Stimulated activated CD4-positive, alpha-beta T cell treated with anti-CD3 and anti-CD28 coated beads, Interleukin-12 subunit alpha, Interleukin-12 subunit beta, amount 100 ng/mL, for 4 hours (primary cell): Measurements from ENCODE around the gene OR2V2.
A peak's percentile ranks its signal among the peaks of the same experiment; 100 is the strongest.

Experiments
- DNase-seq: peaks from one replicate; pipeline ENCODE4 v3.0.0-alpha.2; 2020

OR2V2 gene

DNA sequence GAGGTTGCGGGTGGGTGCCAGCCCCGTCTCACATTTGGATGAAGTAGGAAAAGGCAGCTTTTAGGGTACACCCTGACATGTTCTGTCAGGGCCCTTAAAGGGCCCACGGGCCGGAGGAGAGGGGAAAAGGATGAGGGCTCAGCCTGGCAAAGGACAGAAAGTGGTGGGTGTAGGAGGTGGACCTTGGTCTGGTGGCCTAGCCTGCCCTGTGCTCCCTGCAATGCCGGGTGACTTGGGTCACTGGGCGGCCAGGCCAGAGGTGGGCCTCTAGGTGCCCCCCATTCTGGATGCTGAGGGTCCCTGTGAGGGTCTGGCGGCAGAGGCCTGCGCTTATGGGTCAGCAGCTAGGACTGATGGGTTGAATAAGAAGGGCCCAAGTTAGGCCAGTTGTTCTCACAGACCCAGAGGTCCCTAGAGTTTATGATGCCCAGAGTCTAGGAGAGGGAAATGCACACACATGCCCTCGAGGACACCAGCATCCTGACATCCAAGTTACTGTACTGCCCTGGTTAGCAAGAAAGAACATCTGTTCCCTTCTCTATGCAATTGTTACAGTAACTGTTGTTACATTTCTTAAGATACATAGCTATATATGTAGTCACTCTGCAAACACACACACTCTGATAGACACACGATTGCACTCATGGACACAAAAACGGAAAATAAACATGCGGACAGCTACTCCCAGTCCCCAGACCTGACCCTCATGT, 45.1 kb downstream of the OR2V2 start:
- DNase-seq: no peak

DNA sequence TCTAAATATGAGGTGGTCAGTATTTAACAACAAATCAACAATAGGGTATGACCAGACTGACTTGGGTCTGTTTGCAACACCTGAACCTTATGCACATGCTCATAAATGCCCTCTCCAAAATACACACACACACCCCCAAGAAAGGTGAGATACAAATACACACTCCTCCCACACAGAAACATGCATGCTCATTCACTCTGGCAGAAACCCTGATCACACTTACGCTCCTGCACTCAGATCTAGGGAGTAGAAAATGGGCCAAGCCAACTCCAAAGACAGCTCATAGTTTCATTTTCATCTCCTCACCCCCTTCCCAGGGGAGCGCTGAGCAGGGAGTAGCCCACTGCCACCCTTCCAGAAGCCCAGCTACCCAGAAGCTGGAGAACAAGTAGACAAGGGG, 46.3 kb downstream of the OR2V2 start:
- DNase-seq: no peak

DNA sequence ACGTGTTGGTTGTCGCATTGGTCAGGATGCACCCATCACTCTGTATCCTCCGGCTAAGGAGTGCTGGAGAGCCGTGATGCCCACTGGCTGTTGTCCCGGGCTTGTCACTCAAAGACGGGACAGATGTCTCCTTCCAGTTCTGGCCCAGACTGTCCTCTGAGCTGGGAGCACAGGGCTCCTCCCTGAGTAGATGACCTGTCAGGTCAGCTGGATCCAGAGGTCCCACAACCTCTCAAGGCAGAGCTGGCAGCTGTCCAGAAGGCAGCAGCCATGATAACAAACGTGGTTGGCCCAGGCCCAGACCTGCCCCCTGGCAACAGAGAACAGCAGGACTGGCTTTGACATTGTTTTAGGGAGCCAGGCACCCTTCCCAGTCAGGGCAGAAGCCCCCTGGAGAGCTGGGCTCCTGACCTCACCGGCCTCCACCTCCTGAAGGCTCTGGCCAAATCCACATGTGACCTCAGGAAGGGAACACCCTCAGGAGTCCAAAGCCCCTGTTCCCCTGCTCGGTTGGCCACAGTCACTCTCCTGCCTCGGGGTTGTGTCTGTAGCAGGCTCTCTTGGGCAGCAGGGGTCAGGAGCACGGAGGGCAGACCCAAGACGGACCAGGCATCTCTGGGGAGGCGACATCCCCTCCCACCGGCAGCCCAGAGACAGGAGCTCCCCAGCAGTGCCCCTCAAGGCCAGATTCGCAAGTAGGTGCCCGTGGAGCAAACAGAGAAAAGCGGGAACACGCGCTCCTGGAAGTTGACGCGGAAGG, 47.3 kb downstream of the OR2V2 start:
- DNase-seq: no peak

DNA sequence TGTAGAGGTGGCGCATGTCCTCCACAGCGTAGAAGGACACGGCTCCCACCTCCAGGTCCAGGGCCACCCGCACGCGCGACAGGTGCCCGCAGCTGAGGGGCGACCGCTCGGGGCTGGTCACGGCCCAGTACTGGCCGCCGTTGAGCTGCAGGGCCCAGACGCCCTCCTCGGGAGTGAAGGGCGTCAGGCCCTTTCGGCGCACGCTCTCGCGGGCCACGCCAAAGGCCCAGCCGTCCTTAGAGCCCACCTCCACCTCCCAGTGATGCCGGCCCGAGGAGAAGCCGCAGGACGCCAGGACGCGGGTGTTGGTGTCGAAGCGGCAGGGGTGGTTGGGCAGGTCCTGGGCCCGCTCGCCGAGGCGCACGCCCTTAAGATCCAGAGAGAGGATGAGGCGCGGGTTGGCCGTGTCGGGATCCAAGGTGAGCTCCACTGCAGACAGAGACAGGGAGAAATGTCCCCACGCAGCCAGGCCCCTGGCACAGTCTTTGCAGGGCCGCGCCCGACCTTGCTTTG, 47.9 kb downstream of the OR2V2 start:
- no peak for DNase-seq

DNA sequence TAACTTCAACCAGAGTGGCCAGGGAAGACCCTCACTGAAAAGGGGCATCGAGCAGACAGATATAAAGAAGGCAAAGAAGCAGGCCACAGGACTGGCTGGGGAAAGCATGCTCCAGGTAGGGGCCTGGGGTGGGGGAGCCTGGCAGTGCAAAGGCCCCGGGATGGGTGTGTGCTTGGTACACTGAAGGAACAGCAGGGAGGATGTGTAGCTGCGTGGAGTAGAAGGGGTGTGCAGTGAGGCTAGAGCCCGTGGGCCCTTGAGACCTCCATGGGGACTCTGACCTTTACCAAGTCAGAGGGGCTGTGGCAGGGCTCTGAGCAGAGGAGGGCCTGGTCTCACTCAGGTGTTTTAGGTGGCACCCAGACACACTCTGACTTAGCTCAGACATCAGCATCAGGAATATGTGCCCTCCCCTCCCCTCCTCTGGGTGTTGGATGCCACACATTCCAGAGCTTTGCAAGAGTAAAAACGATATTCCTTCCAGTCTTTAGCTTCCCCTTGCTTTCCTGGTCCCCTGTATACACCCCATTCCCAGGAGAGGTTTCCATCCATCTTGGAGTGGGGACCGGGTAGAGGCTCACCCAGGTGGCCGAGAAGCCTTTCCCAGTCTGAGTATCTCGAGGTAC, 50.1 kb downstream of the OR2V2 start:
- no peak for DNase-seq

DNA sequence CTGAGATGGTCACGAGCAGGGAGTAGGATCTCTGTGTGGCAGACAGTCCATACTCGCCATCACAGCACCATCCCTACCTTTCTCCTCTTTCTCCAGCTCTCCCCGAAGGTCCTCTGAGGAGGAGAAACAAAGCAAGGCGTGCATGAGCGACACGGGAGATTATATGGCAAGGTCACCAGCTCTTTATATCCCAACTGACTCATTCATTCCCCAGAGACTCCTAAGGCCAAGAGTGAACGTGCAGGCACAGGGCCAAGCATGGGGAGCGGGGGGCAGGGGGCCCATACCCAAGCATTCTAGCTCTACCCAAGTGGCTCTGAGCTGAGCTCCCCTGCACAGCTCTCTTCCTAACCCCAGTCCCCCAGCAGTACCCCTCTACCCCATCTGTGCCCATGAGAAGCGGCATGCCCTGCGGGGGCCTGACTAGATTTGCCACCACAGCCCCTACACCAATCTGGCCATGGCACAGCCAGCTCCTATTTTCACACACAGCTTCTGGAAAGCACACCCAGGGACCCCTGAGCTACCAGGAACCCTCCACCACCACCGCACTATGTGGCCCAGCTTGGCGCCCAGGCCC, 50.8 kb downstream of the OR2V2 start:
- DNase-seq: no peak

DNA sequence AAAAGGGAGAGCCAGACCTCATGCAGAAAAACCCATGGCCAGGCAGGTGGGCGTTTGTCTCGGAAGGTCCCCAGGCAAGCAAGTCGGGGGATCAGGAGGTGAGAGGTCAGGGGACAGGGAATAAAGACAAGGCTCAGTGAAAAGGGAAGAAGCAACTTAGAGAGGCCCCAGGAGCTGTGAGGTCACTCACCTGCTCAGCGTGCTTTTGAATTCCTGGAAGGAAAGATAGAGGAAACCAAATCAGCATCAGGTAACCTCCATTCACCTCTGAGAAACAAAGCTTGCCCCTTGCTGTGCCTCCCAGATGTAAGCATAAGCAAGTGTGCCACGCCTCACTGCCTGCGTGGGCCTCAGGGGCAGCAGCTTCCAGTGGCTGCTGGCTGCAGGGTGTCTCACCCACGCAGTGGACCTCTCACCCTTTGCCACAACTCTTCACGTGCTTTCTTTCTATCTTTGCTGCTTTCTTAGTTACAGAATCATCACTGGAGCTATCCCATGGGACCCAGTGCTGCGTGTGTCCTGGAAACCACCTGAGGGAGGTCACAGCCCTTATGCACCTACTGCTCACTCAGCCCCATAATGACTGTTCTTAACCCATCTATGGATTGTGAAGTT, 51.6 kb downstream of the OR2V2 start:
- DNase-seq: no peak

DNA sequence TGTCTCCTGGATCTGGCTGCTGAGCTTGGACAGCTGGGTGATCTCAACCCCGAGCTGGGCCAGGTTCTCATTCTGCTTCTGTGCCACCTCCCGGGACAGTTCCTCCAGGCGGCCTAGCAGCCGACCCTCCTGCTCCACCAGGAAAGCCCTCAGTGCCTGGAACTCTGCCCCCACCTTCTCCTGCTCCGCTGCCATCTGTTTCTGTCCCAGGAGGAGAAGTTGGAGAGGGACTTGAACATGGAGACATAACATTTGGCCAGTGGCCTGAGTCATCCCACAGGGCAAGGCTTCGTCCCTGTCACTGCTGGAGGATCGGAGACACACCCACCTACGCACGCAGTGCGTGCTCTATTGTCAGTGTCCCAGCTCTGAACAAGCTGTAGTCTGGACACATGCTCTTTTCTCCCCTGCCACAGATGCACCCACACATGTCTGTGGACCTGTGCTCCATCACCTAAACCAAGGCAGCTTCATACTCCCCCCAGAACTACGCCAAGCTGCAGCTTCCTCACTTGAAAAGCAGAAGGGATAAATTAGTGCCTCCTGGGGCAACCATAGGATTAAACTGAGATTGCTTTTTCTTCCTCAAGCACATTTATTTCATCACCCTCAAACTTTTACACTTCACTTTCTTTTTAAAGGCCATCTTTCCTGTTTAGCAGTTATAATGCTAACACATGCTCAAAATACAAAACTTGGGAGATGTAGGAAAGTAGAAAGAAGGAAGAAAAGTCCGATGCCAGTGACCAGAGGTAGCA, 52.7 kb downstream of the OR2V2 start:
- no peak for DNase-seq

DNA sequence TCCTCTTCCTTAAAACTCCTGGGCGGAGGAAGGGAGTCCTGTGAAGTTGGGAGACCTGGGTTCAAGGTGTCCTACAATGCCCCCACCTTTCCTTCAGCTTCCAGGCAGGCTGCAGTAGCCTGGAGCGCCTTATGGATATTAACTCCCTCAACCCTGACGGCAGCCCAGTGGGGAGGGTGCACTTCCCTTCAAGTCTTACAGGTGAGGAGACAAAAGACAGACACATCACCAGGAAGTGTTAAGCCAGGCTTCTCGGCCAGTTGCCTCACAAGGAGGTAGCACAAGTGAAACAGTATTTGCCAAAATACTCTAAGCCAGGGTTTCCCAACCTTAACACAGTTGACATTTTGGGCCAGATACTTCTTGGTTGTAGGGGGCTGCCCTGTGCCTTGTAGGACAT, 53.4 kb downstream of the OR2V2 start:
- no peak for DNase-seq

DNA sequence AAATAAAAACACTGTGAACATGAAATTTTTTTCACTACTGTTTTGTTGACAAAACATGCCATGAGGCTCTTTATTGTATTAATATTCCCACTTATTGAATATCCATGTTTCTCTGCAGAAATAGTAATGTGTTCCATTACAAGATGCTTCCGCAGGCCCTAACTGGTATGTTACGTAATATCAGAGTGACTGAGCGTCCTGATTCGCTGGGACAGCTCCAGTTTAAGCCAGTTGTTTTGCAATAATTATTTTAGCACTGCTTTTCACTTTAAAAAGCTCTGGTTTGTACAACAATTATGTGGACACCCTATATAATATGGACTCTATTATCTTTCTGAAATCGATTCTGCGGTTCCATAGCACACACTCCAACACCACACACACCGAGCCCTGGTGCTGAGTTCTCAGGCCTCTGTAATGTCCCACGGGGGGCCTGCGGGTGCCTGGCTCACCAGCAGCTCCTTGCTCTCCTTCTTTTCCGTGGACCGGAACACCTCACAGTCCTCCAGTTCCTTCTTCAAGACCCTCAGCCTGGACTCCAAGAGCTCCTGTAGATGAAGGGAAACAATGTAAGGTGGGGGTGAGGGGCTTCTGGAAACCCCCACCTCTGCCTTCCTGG, 55.8 kb downstream of the OR2V2 start:
- no peak for DNase-seq

DNA sequence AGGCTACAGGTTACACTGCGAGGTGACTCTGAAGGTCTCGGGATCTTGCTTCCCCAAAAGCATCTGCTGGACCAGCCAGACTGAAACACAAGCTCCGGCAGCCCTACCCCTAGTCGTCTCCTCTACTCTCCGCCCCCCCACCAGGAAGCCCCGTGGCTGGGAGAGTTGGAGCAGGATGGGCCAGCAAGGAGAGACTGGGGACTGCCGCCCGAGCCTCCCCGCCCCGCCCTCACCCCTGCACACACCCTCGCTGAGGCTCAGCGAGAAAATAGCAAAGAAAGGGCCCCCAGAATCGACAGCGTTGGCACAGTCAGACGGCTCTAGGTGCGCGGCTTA, 56.4 kb downstream of the OR2V2 start:
- no peak for DNase-seq

DNA sequence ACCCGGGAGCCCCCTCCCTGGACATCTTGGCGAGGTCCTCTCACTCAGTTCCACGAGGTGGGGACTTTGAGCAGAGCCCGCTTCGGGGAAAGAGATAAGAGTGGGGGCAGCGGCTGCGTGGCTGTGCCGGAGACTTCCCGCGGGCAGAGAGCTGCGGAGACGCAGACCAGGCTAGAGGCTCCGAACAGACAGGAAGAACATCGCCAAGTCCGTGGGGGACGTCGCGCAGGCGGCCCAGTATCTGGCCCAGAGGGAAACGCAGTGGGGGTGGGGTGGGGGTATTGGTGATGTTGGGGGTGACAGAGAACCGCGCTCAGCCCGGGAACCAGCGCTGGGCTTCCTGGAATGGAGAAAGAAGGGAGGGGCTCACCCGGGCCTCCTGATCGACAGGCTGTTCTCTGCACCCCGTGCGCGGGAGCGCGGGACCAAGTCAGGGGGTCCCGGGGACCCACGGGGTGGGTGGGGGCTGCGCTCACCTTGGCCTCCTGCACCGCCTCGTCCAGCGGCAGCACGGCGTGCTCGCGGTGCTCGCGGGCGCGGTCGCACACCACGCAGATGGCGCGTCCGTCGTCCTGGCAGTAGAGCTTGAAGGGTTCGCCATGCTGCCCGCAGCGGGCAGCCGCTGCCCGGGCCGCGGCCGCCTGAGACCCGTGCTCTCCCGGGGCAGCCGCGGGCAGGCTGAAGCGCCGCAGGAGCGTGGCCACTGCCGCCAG, 56.9 kb downstream of the OR2V2 start:
- DNase-seq: no peak

DNA sequence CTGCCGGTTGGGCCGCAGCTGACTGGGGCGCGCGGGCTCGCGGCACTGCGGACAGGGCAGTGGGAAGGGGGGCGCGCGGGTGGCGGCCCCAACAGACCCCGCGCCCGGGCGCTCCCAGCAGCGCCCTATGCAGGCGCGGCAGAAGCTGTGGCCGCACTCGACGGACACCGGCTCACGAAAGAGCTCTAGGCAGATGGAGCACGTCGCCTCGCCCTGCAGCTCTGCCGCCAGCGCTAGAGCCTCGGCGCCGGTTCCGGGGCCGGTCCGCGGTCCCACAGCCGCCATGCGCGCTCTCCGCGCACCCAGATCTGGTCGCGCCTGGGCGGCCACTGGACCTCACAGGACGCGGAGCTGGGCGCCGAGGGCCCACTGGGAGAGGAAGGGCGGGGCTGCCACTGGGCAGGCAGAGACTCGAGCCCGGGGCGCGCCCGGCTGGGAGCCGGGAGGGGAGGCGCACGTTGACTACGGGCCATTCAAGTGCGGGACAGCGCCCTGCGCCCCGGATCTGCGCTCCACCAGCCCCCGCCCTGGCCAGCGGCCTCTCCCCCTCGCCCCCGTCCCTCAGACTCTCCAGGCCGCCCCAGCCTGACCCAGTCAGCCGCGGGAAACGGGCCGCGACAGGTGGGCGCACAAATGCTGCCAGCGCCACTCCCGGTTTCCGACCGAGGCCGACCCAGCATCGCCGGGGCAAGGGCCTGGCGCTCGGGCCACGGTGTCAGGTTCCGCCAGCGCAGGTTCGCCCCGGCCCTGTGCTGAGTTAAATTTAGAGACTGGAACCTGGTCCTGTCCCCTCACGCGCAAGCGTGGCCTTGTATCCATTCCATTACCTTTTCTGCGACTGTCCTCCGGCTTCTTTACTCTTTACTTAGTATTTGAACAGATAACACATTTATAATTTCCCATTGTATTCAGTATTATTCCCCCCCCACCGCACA, 57.7 kb downstream of the OR2V2 start, which contains the start of gene TRIM7:
Gene TRIM7 (minus strand): TSS at position 371 of the 935 bp plus-strand sequence. CDS start 86 bp downstream, at position 285.
- peak; percentile 31 for DNase-seq

DNA sequence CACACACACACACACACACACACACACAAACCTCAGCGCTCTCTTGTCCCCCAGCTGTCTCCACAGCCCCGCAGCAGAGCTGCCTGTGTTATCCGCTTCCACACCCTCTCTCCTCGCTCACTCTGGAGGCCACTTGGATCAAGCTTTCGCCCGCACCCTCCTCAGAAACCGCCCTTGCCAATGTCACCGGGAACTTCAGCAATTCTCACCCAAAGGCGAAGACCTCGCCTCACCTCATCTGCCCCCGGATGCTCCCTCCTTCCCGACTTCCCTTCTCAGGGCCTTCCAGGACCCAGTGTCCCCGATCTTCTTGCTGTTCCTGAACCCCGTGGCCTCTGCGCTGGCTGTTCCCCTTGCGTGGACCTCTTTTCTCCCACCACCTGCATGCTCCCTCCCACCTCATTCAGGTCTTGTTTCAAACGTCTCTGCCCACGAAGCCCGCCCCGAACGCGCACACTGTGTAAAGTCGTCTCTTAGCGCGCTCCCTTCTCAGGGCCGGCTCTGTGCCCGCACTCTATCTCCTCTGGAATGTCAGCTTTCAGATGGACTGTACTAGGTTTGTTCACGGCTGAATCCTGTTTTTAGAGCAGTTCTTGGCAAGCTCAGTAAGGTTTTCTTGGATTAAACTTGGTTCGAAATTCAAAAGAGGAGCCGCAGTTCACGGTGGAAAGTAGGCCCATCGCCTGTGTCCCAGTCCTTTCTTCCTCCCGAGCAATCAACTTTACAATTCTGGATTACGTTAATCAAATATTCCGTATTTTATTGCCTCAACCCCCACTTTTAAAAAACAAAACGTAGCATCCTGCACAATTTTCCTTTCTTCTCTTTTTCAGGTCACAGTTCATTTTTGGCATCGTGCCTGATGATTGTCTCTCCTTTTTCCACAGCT, 58.6 kb downstream of the OR2V2 start:
- DNase-seq: peak; percentile 33

DNA sequence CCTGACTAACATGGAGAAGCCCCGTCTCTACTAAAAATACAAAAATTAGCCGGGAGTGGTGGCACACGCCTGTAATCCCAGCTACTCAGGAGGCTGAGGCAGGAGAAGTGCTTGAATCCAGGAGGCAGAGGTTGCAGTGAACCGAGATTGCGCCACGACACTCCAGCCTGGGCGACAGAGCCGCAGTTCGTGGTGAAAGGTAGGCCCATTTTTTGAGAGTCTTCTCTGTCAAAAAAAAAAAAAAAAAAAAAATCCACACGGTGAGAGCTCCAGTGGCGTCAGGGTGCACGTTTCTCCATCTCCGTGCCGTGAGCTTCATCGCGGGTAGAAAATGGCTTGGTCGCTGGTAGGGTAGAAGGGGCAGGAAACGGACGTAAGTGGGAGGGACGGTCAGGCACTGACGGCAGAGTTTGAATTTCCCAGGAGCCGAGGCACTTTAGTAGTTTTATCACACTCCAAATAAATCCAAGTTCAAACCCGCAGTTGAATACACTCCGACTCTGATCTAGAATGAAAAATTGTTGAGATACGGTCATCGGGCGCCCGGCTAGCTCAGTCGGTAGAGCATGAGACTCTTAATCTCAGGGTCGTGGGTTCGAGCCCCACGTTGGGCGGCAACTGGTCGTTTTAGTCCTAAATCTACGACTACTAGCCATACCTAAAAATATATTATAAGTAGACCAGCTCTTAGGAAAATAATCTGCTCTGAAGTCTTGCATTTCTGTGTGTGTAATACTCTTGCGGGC, 60.0 kb downstream of the OR2V2 start:
- peak; percentile 94 for DNase-seq

DNA sequence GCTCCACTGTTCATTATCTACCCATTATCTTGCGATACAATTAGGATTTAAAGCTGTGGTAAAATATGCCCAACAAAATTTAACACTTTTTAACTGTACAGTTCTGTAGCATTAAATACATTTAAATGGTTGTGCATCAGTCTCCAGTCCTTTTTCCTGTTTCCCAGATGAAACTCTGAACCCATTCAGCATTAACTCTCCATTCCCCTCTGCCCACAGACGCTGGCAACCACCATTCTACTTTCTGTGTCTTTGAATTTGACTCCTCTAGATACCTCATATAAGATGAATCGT, 60.5 kb downstream of the OR2V2 start:
- DNase-seq: no peak
